HK-2 (cell line): ENCODE results near the gene DCLK1.

ENCODE experiments used
- DNase-seq: peaks from one replicate; pipeline ENCODE4 v3.0.0-alpha.2; 2018; ENCODE audit not compliant: unreplicated experiment

Gene DCLK1

DNA sequence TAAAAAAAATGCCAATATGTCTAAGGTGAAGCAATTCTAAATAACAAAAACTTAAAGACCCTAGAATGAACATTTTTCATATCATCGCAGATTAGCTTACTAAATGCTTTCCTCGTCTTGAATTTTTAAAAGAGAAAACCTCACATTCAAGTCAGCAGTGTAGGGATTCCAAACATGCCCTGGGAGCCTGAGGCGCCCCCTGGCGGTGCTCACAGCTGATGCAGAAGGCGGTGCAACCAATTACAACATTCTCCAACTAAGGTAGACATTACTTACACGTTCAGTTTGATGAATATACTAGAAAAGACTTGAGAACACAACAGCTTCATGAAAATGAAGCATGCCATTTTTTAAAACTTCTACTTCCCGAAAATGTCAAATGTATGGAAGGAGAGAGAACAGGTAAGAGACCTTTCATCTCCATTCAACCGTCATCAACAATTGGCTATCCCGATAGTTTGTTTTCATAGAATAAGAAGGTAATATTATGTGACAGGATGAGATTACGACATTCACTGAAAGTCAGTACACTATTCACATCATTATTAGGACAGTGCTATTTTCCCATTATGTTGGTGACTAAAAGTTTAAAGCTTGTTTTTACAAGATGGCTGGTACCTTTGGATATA is 304.4 kb downstream of the DCLK1 start:
- DNase-seq, result no peak

DNA sequence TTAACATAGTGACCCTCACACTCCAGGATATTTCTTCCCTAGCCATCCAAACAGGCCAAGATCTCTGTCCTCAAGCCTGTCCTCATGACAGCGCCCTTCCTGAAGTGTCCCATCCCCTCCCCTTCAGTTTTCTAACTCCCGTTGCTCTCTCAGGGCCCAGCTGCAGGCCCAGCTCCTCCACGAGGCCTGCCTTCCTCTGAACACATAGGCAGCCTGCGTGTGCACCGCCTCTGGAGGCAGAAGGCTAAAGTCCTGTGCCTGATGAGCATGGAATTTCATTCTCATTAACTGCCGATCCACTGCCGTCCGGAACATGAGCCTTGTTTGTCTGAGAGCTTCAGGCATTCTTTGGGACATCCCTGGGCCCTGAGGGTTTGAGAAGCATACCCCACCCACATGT is 306.4 kb downstream of the DCLK1 start:
- no peak for DNase-seq

DNA sequence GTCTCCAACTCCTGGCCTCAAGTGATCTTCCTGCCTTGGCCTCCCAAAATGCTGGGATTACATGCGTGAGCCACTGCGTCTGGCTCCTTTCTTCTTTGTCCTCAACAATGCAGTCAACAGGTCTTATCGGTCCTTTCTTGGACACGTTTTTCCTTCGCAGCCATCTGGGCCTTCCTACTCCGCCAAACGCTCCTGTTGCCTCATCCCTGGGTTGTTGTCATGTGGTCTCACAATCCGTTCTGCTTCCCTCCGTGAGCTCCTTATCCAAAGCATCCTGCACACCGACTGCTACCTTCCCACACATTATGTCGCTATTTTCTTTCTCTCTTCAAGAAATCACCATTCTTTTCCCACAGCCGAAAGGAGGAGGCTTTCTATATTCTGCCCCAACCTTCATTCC is 306.8 kb downstream of the DCLK1 start:
- DNase-seq, result no peak

DNA sequence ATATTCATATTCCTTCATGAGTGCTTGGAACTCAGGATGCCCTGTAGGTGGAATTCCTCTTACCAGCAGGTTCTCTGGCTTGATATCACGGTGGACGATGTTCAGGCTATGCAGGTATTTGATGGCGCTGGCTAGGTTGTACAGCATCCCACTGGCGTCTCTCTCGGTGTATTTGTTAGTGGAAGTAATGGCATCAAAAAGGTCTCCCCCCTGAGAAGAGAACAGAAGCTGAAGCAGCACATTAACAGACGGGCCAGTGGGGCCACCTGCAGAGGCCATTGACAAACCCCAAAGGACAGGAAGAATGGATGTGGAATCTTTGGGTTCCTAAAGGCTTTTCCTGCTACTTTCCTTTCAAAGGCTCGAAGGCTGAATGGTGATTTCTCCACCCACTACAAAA is 308.5 kb downstream of the DCLK1 start:
- DNase-seq, result no peak

DNA sequence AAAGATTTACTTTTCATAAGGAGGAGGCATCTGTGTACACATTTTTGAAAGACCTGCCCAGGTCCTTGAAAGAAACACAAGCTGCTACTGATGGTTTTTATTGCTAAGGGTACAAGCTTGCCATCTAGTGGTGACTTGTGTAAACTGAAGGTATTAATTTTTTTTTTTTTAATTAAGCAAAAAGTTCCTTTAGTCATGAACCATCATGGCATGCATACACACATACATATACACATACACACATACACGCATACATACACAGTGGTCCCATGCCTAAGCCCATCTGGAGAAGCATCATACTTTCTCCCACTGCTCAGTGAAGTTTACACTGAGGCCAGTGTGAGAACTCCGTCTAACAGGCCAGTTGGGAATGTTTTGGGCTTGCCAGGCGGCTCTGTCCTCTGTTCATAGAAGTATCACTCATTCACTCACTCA is 312.5 kb downstream of the DCLK1 start:
- no peak for DNase-seq

DNA sequence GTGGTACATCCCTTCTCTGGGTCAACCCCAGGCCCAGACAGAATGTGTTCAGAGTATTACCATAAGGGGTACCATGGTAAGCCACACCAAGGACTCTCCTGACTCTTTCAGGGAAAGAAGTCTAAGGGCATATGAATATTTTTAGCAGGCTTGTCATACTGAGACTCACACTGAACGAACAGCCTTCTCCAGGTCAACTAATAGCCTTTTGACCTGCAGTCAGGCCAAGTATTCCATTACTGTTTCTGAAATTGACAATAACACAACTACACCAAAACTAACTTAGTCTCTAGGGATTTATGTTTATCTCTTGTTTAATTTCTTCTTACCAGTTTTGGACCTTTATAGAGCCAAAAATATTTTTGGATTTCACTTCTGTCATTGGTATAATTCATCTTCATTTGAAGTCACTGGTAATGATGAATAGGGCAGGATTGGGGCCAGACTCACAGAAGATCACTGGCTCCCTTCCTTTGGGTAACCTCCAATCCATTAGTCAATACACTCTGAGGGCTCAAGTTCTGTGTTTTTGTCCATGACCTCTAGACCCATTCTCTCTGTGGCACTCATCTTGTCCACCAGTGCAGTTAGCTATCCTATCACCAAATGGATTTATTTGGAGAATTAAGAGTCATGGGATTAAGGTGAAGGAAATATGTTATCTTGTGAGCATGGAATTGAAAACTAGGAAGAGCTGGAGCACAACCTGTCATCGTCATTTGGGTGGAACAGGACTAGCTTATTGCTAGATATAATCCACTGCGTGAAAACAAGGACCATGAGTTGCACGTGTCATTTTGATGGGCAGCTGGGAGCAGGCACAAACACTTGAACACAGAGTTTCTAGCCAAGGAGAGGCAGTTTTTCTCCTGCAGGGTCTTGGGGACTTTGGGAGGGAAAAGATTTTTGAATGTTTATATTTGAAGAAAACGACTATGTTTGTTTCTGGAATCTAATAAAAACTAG is 313.3 kb downstream of the DCLK1 start:
- DNase-seq, result no peak

DNA sequence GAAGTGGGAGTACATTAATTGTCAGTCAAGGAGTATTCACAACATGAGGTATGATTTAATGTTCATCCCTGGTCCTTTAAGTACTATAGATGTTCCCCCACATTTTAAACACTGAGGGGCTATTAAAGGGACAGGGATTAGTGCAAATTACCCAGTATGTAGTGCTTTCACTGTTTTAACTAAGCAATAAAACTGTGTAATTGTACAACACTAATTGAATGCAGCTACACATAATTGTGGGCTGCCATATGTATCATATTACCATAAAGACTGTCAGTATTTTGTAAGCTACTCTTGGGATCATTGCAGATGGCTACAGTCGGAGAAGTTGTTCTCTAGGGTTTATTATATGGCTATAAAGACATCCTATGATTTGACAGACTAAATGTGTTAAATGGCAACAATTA is 316.6 kb downstream of the DCLK1 start:
- DNase-seq, result no peak

DNA sequence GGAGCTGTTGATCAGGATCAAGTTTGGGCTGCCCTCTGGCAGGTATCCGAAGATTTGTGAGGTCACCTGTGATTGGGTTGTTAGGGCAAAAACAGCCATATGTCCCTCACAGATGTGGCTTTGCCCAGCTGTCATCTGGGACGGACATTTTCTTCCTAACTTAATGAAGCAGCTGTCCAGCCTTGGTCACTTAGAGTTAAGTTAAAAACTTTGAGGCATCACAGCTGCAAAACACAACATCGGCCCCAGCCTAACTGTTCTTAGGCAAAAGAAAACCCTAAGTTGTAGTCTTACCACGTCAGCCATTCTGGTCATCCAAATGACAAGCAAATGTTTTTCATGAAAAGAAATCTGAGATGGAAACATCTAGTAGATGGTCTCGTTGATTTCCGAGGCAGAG is 318.4 kb downstream of the DCLK1 start:
- no peak for DNase-seq

DNA sequence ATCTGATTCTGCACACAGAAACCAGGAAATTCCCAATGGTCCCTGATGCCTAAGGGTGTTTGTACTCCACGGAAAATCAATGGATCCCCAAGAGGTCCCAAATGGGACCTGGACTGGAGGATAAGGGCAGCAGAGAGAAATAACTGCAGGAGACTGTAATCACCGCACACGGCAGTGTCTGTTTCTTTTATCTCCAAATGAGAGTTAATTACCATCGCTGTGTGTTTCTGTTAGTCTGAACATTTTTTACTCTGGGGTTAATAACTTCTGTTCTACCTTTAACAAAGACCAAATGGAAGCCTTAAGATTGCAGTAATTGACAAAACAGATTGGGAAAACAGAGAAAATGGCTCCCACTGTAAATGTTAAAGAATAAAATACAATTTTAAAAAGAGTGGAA is 320.9 kb downstream of the DCLK1 start:
- DNase-seq, result no peak

DNA sequence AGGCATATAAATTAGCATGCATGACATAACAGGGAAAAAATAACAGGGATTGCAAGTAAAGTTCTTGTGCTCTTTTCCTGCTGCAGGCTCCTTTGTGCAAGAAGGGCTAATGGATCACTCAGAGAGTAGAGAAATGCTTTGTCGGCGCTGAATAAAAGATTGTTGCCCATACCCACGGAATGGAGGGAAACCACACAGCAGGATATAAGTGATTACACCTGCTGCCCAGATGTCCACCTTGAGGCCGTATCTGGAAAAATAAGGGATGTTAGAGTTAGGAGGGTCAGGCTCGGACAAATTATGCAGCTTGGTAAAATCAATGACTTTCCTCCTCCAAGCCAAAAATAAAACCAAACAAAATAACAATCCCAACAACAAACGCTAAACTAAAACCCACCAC is 322.3 kb downstream of the DCLK1 start:
- DNase-seq, result no peak

DNA sequence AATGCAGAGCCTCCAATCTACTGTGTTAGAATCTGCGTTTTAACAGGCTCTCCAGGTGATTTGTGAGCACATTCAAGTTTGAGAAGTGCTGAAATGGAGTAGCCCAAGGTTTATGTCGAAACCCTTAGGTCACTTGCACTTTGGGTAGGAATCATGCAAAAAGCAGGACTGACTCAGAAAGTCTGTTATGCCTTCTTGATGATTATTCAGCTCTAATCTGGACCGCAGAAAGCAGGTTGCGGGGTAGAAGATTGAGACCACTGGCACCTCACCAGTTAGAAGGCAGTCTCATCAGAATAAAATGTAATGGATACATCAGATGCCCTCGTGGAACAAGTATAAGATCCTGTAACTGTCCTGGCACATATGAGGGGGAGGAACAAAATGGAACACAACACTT is 326.3 kb downstream of the DCLK1 start:
- no peak for DNase-seq

DNA sequence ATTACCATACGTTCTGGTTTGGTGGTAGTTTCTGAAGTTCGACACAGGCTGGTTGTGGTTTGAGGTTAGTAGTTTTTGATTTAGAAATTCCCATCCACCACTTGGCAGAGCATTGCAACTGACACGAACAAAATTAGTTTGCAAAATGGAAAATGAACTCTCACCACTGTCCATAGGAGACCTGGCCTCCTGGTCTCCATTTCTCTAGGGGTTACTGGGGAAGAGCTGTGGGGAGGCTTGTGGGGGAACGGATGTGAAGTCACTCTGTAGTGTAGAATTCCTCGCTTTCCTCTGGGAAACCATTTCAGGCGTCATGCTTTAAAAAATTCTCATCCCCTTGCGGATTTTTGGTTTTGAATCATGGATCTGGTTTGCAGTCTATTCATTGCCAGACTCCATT is 333.2 kb downstream of the DCLK1 start:
- DNase-seq, result no peak

DNA sequence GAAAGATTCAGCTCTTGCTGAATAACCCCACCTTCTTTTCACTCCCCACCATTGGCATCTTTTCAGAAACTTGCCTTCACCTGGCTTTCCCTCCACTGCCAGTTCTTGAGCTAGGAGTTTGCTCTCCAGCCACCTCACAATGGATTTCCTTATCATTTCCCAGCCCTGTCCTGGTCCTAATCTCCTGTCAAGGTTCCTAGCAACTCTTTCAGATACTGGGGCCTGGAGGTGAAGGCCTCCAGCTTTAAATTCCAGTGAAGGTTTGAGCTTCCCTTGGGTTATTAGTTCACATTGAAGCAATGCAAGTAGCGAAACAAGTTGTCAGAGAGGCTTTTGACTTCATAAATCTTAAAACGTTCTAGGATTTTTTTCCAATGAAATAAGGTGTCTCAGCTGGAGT is 333.9 kb downstream of the DCLK1 start:
- DNase-seq, result no peak

DNA sequence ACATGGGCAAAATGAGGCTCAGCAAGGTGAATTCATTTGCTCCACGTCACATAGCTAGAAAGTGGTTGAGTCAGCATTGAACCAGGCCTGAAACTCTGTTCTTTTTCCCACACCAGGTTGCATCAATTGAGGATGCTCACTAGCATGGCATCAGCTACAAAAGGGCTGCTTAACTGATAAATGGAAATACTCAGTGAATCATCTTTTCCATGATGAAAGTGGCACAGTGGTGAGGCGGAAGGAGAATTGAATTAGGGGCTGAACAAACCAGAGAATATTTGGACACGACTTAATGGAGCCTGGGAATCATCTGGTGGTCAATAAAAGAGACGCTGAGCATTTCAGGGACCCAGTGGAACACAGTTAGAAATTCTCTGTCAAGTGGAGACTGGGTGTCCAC is 334.6 kb downstream of the DCLK1 start:
- DNase-seq, result no peak

DNA sequence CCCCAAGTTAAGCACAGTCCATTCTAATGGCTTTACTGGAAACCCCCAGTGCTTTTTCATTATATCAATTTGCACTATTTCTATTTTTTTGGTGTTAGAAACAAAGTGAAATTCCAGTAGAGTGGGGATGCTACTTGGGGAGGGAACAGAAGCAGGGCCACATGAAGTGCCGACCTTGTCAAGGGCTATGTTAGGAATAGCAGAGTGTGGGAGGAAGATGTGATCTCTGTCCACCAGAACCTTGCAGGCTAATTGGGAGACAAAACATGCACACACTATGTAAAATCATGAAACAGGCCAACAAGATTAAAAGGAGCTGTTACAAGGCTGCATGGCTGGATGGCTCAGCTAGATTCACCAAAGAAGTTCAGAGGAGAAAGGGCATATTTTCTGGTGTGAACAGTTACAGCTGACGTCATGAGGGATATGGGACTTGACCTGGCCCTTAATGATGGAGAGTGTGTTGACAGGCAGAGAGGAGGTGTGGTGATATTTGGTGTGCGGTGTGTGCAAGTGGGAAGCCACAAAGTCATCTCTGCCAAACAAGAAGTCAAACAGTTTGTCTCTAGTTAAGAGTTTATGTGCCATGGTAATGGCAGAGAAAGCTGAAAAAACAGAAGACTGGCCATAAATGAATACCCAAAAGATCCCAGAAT is 336.3 kb downstream of the DCLK1 start:
- no peak for DNase-seq

DNA sequence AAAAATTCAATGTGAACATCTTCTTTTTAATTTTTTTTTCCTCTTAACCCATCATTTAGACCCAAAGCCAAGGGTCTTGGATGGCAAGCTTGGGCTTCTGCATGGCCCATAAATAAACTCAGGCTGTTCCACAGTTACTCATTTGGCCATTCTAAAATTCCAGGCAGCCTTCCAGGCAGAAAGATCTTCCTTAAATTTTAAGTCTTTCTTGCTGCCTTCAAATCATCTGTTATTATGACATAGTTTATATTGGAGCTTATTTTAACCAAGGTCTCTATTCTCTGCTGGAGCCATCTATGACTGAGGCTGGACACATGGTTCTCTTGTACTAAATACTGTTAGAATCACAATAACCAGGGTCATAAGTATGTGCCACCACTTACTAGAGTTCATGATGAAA is 337.4 kb downstream of the DCLK1 start:
- no peak for DNase-seq

DNA sequence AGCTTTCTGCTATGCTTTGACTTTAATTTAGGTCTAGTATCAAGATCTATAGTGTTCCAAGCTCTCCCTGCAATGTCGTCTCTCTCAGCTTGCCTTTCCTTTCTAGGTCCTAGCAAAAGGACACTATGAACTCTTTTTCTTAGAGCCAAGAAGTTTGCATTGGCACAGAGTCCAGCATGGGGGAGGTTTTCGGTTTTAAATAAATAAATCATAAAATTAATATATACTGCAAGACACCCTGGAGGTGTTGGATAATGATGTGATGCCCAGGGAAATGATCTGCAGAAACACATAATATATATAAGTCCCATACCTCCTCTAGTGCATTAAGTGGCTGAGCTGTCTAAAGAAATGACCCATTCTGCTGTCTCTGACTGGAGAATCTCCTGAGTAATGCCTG is 338.3 kb downstream of the DCLK1 start:
- no peak for DNase-seq

DNA sequence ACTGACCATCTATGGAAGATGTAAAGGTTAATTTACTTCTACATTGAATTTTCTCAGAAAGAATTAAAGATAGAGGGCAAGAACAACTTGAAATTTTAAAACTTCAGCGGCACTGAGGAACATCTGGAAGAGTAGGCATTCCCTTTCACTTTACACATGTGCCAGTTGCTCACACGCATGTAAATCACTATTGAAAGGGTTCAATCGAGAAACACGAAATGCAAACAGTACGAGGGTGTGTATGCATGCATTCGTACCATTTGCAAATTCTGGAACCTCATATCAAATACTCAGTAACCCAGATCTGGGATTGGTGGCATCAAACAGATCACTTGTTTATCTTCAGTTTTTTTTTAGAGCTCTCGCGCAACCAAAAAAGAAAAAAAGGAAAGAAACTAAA is 339.2 kb downstream of the DCLK1 start:
- no peak for DNase-seq

DNA sequence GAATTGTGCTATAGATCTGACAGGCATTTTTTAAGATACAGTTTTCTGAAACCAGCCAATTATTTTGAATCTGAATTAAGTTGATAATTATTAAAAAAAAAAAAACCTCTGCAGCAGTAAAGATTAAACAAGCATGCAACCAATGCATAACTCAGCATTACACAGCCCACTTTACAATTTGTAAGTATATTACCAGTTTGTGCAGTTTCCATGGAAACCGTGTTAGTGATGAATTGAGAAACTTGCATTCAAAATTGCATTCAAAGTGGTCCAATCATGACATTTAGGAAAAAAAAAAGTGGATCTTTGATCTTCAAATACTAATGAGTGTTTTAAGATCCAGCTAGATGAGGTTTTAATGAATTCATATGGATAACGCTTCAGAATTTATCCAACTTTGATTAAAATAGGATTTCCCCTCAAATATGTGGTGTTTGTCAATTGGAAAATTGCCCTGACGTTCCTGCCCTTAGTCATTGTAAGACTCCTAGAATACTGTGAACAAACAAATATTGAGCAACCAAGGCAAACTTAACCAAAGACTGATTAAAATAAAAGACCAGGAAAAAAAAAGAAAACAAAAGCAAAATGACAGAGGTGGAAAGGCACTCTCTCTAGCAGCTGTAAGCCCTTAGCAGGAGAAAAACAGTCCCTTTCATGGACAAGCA is 339.9 kb downstream of the DCLK1 start:
- no peak for DNase-seq

DNA sequence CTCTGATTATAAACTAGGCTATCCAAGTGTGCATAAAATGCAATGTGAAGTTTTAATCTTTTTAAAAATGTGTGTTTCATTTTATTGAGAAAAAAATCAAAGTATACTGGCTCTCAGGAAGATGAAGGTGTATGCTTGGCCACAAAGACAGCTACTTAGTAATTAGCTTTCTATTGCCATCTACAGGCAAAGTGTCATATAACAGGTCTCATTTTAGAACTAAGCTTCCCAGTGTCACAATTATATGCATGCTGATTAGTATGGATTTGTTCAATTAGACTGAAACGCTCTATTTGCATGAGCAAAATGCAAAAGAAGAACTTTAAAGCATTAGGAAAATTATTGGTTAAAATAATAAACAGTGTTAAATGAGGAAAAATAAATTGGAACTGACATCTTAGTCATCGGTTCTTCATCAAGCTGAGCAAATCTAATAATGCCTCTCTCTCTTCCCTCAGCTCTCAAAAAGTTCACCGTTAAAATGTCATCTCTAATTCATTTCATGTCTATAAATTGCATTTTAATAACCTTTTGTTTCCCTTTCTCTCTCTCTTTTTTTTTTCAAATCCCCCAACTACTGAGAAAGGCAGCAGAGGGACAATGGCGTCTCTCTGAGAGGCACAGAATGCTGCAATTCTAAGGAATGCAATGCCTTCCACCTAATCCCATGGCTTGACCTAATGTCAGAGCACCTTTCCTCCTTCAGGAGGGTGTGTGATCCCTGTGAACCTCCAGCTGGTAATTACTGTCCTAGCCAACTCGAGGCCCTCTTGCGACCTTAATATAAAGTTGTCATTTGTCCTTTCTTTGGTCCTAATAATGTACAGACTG is 341.6 kb downstream of the DCLK1 start:
- DNase-seq, result no peak

DNA sequence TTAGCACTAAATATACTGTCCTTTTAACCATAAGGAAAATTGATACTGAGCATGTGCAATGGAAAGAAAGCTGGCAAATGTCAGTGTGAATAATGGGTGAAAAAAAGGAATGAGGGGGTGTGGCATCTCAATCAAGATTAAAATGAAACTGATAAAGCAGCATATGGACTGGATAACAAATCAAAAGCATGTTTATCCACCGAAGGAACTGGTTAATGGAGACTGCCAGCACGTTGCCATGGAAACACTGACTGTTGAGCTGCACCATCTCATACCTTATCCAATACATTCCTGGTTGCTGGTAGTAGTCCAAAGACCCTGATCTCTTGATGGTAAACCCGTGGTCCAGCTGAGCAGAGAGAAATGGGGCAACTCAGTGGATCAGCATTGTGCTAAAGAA is 343.2 kb downstream of the DCLK1 start:
- DNase-seq, result no peak
